ENCODE measurements around the gene EPHB1. TPM values are rescaled to one million over a fixed set of nuclear protein-coding genes. Genes with fewer than 3 reads are reported as not detected.

The EPHB1 gene
- total RNA-seq, 1 experiment from 2014 or later: 0.73 TPM

GRCh38 chr3:134952371-134952770 lies 157.3 kb downstream of the EPHB1 start:
- CTCF ChIA-PET: interaction anchor here (0.6 kb wide), 1 partner anchor 1132 kb away, joined by 3 read pairs; no protein-coding TSS in a partner anchor
- Mint-ChIP-seq H3K4me3 (ENCODE audit: low read depth, unreplicated experiment) (no peak overlapping the region), H3K27ac (ENCODE audit: unreplicated experiment) (no peak overlapping the region), H3K27me3 (ENCODE audit: unreplicated experiment) (peaks cover 62% of the 10 kb centered on the region), H3K9me3 (ENCODE audit: low read depth, unreplicated experiment) (no peaks in the 10 kb centered on the region), H3K36me3 (ENCODE audit: insufficient read depth, unreplicated experiment) (no peaks in the 10 kb centered on the region), H3K4me1 (ENCODE audit: low read depth, unreplicated experiment) (no peaks in the 10 kb centered on the region)
- DNase-seq: no peak
- no TSS peak for BruUV-seq (replicated peaks)
- TF ChIP-seq CTCF (IDR thresholded peaks at IDR 0.05; ENCODE audit: unreplicated experiment): no peak
- intact Hi-C loops (cut with micrococcal nuclease; ENCODE audit: unreplicated experiment): no loop called here

DNA sequence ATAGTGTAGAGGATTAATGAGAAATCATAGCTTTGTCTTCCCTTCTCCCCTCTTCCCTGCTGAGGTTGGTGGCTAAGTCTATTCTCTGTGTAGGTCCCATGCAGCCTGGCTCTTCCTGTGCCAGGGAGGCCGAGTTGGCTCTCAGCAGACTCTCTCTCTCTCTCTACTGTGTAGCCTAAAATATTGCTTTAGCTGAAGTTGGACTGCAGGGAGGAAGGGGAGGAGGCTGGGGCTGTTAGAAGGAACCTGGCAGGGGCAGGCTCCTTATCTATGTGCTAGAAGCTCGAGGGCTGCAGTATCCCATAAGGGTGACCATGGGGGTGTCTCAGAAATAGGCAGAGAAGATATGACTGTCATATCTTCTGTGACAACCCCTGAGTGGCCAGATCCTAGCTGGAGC lies 160.8 kb downstream of the EPHB1 start:
- no peak for DNase-seq
- H3K4me3 Mint-ChIP-seq (ENCODE audit: low read depth, unreplicated experiment): no peak overlapping the region
- CTCF ChIA-PET: interaction anchor here (0.6 kb wide), 1 partner anchor 10 kb away, joined by 4 read pairs; no protein-coding TSS in a partner anchor
- no peaks in the 10 kb centered on the region for H3K9me3 Mint-ChIP-seq (ENCODE audit: low read depth, unreplicated experiment)
- no peak overlapping the region for H3K27ac Mint-ChIP-seq (ENCODE audit: unreplicated experiment)
- intact Hi-C loops (cut with micrococcal nuclease; ENCODE audit: unreplicated experiment): no loop called here
- H3K36me3 Mint-ChIP-seq (ENCODE audit: insufficient read depth, unreplicated experiment): no peaks in the 10 kb centered on the region
- H3K4me1 Mint-ChIP-seq (ENCODE audit: low read depth, unreplicated experiment): no peaks in the 10 kb centered on the region
- no peak for TF ChIP-seq CTCF (IDR thresholded peaks at IDR 0.05; ENCODE audit: unreplicated experiment)
- no TSS peak for BruUV-seq (replicated peaks)
- peaks cover 62% of the 10 kb centered on the region for H3K27me3 Mint-ChIP-seq (ENCODE audit: unreplicated experiment)

DNA sequence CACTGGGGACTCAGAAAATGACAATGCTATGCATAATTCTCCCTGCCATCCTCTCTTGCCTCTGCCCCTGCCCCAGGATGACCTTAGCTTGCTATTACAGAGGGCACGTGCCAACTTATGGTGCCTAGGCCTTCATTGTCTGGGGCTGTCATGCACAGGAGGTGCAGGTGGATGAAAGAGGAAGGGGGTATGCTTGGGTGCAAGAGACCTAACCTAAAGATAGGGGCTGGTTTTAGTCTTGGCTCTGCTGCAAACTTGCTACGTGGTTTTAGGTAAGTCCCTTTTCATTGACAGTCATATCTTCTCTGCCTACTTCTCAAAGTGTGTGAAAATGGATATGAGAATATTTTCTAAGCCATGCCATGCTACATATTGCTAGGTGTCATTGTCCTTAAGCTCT lies 161.3 kb downstream of the EPHB1 start:
- Mint-ChIP-seq H3K36me3 (ENCODE audit: insufficient read depth, unreplicated experiment) (no peaks in the 10 kb centered on the region), H3K4me1 (ENCODE audit: low read depth, unreplicated experiment) (no peaks in the 10 kb centered on the region), H3K4me3 (ENCODE audit: low read depth, unreplicated experiment) (no peak overlapping the region), H3K9me3 (ENCODE audit: low read depth, unreplicated experiment) (no peaks in the 10 kb centered on the region), H3K27me3 (ENCODE audit: unreplicated experiment) (peaks cover 57% of the 10 kb centered on the region), H3K27ac (ENCODE audit: unreplicated experiment) (no peak overlapping the region)
- no peak for DNase-seq
- TF ChIP-seq CTCF (IDR thresholded peaks at IDR 0.05; ENCODE audit: unreplicated experiment): no peak
- BruUV-seq (replicated peaks): no TSS peak
- CTCF ChIA-PET: interaction anchor here (0.6 kb wide), 1 partner anchor 9 kb away, joined by 4 read pairs; no protein-coding TSS in a partner anchor
- intact Hi-C loops (cut with micrococcal nuclease; ENCODE audit: unreplicated experiment): no loop called here

DNA sequence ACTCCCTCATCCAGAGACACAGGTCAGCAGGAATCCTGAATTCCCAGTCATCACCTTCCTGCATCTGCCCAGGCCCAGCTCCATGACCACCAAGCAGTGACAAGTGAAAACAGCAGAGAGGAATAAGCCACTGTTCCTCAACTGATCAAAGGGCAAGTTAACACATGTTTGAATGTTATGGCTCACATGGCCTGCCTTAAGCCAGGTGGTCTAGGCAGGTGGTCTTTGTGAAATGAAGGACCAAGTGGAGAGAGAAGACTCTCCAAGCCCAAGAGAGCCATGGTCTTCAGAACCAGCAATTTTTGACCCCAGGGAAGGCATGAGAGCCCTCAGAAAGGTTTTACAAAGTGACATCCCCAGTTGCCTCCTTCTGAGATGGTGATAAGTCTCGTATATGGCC lies 161.8 kb downstream of the EPHB1 start:
- no peak overlapping the region for H3K4me3 Mint-ChIP-seq (ENCODE audit: low read depth, unreplicated experiment)
- H3K27me3 Mint-ChIP-seq (ENCODE audit: unreplicated experiment): peaks cover 56% of the 10 kb centered on the region
- TF ChIP-seq CTCF (IDR thresholded peaks at IDR 0.05; ENCODE audit: unreplicated experiment): no peak
- no peak overlapping the region for H3K27ac Mint-ChIP-seq (ENCODE audit: unreplicated experiment)
- H3K4me1 Mint-ChIP-seq (ENCODE audit: low read depth, unreplicated experiment): no peaks in the 10 kb centered on the region
- no peak for DNase-seq
- no TSS peak for BruUV-seq (replicated peaks)
- H3K9me3 Mint-ChIP-seq (ENCODE audit: low read depth, unreplicated experiment): no peaks in the 10 kb centered on the region
- no peaks in the 10 kb centered on the region for H3K36me3 Mint-ChIP-seq (ENCODE audit: insufficient read depth, unreplicated experiment)
- intact Hi-C loops (cut with micrococcal nuclease; ENCODE audit: unreplicated experiment): no loop called here
- CTCF ChIA-PET: no interaction called here

Data from Calu3 (cell line).